GM10248 (cell line): ENCODE measurements around the gene POLR2A.

Experiments used
- CTCF ChIA-PET: fragments of 300-600 bp; sonication (Branson Sonifier 250); formaldehyde crosslinking; extraction: SDS; loops from one replicate; lab custom pipeline; 2021; ENCODE audit warnings: antibody characterized with exemption; lab: Yijun Ruan, JAX
- POLR2A ChIA-PET: fragments of 350-650 bp; sonication (Branson Sonifier 250); formaldehyde crosslinking; extraction: SDS; loops from one replicate; lab custom pipeline; 2020; ENCODE audit warnings: antibody characterized with exemption; lab: Yijun Ruan, JAX
- DNase-seq: peaks from one replicate; pipeline ENCODE4 v3.0.0; 2012; ENCODE audit errors: extremely low spot score
- TF ChIP-seq, protein P1 (sequence below): IDR thresholded peaks from 2 replicates; pipeline ENCODE4 v1.5.1; 2012; ENCODE audit warnings: mild to moderate bottlenecking, low read depth; ENCODE audit errors: extremely low read depth, missing control alignments, control extremely low read depth

The POLR2A gene

DNA sequence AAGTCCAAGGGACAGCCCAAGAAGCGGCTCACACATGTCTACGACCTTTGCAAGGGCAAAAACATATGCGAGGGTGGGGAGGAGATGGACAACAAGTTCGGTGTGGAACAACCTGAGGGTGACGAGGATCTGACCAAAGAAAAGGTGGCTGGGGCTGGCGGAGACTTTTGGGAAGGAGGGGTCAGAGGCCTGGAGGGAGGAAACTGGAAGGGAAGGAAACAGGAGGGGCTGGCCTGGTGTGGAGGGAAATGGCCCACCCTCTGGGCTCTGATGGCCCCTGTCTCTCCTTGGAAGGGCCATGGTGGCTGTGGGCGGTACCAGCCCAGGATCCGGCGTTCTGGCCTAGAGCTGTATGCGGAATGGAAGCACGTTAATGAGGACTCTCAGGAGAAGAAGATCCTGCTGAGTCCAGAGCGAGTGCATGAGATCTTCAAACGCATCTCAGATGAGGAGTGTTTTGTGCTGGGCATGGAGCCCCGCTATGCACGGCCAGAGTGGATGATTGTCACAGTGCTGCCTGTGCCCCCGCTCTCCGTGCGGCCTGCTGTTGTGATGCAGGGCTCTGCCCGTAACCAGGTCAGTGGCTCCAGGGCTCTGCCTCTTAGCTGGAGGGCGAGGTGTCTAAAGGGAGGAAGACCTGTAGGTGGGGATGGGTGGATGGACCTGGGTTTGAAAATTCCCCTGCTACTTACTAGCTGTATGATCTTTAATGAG, 12.5 kb downstream of the POLR2A start:
- CTCF ChIA-PET = interaction anchor here (1.2 to 2.1 kb wide), 2 partner anchors 11 to 98 kb away, joined by 4 to 7 read pairs; no protein-coding TSS in a partner anchor
- DNase-seq = no peak
- POLR2A ChIA-PET = interaction anchor here (1.0 kb wide), 1 partner anchor 9 kb away, joined by 3 read pairs; no protein-coding TSS in a partner anchor
- TF ChIP-seq, protein P1, sequence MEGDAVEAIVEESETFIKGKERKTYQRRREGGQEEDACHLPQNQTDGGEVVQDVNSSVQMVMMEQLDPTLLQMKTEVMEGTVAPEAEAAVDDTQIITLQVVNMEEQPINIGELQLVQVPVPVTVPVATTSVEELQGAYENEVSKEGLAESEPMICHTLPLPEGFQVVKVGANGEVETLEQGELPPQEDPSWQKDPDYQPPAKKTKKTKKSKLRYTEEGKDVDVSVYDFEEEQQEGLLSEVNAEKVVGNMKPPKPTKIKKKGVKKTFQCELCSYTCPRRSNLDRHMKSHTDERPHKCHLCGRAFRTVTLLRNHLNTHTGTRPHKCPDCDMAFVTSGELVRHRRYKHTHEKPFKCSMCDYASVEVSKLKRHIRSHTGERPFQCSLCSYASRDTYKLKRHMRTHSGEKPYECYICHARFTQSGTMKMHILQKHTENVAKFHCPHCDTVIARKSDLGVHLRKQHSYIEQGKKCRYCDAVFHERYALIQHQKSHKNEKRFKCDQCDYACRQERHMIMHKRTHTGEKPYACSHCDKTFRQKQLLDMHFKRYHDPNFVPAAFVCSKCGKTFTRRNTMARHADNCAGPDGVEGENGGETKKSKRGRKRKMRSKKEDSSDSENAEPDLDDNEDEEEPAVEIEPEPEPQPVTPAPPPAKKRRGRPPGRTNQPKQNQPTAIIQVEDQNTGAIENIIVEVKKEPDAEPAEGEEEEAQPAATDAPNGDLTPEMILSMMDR = no peak

DNA sequence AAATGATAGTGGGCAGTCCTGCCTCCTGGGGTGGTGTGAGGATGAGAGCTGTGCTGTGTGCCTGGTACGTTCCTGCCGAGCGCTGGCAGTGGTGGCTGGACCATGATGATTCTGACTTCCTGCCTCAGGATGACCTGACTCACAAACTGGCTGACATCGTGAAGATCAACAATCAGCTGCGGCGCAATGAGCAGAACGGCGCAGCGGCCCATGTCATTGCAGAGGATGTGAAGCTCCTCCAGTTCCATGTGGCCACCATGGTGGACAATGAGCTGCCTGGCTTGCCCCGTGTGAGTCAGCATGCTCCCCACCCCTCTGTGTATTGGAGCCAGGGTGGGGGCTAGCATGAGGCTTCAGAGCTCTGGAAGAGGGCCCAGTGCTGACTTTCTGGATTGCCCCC, 13.1 kb downstream of the POLR2A start:
- POLR2A ChIA-PET = interaction anchor here (1.0 kb wide), 1 partner anchor 10 kb away, joined by 3 read pairs; no protein-coding TSS in a partner anchor
- no peak for DNase-seq
- CTCF ChIA-PET = interaction anchor here (1.2 to 2.1 kb wide), 2 partner anchors 11 to 99 kb away, joined by 4 to 7 read pairs; no protein-coding TSS in a partner anchor
- TF ChIP-seq, protein P1 = no peak

DNA sequence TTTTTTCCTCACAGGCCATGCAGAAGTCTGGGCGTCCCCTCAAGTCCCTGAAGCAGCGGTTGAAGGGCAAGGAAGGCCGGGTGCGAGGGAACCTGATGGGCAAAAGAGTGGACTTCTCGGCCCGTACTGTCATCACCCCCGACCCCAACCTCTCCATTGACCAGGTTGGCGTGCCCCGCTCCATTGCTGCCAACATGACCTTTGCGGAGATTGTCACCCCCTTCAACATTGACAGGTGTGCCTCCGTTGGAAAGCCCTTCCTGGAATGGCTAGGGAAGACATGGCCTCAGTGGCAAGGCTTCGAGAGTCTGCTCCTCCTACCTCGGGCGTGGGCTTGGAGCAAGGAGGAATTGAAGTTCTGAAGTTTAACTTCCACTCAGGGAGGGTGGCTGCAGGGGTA, 13.5 kb downstream of the POLR2A start:
- ChIA-PET CTCF (interaction anchor here (1.2 to 2.1 kb wide), 2 partner anchors 10 to 99 kb away, joined by 4 to 7 read pairs; no protein-coding TSS in a partner anchor), POLR2A (interaction anchor here (1.0 kb wide), 1 partner anchor 10 kb away, joined by 3 read pairs; no protein-coding TSS in a partner anchor)
- no peak for DNase-seq
- TF ChIP-seq, protein P1 = no peak

DNA sequence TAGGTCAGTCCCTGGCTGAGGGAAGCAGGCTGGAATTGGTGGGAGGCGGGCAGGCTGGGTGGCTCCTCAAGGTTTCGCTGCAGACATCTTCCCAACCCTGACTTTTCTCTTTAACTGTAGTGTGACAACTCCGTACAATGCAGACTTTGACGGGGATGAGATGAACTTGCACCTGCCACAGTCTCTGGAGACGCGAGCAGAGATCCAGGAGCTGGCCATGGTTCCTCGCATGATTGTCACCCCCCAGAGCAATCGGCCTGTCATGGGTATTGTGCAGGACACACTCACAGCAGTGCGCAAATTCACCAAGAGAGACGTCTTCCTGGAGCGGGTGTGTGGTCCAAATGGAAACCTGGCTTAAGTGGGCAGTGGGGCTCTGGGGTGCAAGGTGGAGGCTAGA, 15.0 kb downstream of the POLR2A start:
- TF ChIP-seq, protein P1 = no peak
- POLR2A ChIA-PET = interaction anchor here (0.7 kb wide), 1 partner anchor 13 kb away, joined by 5 read pairs; no protein-coding TSS in a partner anchor
- no peak for DNase-seq
- CTCF ChIA-PET = interaction anchor here (1.5 kb wide), 1 partner anchor 58 kb away, joined by 3 read pairs; no protein-coding TSS in a partner anchor

DNA sequence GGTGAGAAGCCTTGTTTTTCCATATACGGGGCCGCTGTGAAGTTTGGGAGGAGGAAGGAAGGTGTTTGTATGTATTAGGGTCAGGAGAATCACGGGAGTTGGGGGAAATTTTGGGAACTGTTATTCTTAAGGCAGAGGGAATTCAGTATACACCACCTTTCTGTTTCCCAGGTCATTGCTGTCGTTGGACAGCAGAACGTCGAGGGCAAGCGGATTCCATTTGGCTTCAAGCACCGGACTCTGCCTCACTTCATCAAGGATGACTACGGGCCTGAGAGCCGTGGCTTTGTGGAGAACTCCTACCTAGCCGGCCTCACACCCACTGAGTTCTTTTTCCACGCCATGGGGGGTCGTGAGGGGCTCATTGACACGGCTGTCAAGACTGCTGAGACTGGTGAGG, 17.6 kb downstream of the POLR2A start:
- POLR2A ChIA-PET = no interaction called here
- CTCF ChIA-PET = interaction anchor here (3.1 kb wide), 1 partner anchor 12 kb away, joined by 18 read pairs; no protein-coding TSS in a partner anchor
- DNase-seq = no peak
- TF ChIP-seq, protein P1 = no peak

DNA sequence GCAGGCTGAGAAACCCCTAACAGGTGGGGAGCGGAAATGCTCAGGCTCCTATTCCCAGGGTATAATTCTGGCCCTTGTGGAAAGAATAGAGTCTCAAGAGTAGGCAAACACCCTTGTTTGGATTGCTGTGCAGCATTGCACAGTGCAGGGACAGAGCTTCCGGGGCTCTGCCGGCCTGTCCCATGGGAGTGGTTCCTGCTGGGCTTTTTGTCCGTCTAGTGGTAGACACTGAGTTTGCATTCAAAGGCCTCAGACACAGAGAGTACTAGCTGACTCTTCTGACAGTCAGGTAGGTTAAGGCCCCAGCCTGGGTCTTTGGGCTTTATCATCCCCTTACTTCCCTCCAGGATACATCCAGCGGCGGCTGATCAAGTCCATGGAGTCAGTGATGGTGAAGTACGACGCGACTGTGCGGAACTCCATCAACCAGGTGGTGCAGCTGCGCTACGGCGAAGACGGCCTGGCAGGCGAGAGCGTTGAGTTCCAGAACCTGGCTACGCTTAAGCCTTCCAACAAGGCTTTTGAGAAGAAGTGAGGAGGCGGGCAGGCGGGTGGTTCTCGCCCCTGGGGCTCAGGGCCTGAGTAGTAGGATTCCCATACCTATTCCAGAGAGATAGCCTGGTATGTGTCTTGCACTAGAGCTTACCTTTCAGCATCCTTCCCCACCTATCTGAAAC, 18.1 kb downstream of the POLR2A start:
- POLR2A ChIA-PET = no interaction called here
- DNase-seq = no peak
- TF ChIP-seq, protein P1 = no peak
- CTCF ChIA-PET = interaction anchor here (0.7 to 3.1 kb wide), 2 partner anchors 12 to 147 kb away, joined by 3 to 18 read pairs; no protein-coding TSS in a partner anchor
